ENCODE data around the gene GGTA1. TPM values are rescaled to one million over a fixed set of nuclear protein-coding genes. Genes with fewer than 3 reads are reported as not detected.
"Not testable (repeated sequence)": the region's sequence is repeated elsewhere in the genome, so short reads cannot be mapped to it uniquely, and the experiment has no call there.

The GGTA1 gene
- polyA plus RNA-seq, 1 experiment = not detected

- CTCF ChIA-PET = interaction anchor here (1.0 to 1.8 kb wide), 3 partner anchors 9 to 22 kb away, joined by 4 to 7 read pairs (median 5); no protein-coding TSS in a partner anchor
- no peak for DNase-seq (ENCODE audit: low read depth)
Measured at GRCh38 chr9:121463026-121463807, 36.4 kb downstream of the GGTA1 start.

GRCh38 chr9:121459513-121459912, 40.1 kb downstream of the GGTA1 start:
- POLR2A ChIA-PET = no interaction called here
- TF ChIP-seq CTCF (IDR thresholded peaks at IDR 0.05; ENCODE audit: insufficient read depth, low read depth, low read length) = no peak
- H3K27me3 ChIP-seq (ENCODE audit: control insufficient read depth, insufficient read depth, low read length) = peaks cover 12% of the 10 kb centered on the region
- H3K36me3 ChIP-seq (ENCODE audit: control insufficient read depth, insufficient read depth, low read length) = no peaks in the 10 kb centered on the region
- CTCF ChIA-PET = interaction anchor here (1.1 to 1.2 kb wide), 2 partner anchors 9 to 14 kb away, joined by 3 to 5 read pairs; no protein-coding TSS in a partner anchor
- H3K4me3 ChIP-seq (ENCODE audit: low read depth, low read length) = no peak overlapping the region
- DNase-seq (ENCODE audit: low read depth) = no peak

More at GRCh38 chr9:121463026-121463807, 36.4 kb downstream of the GGTA1 start:
- Histone ChIP-seq H3K36me3 (ENCODE audit: control insufficient read depth, insufficient read depth, low read length) (no peaks in the 10 kb centered on the region), H3K27me3 (ENCODE audit: control insufficient read depth, insufficient read depth, low read length) (peaks cover 6% of the 10 kb centered on the region), H3K4me3 (ENCODE audit: low read depth, low read length) (no peak overlapping the region)
- peak; percentile 60 for TF ChIP-seq CTCF (IDR thresholded peaks at IDR 0.05; ENCODE audit: insufficient read depth, low read depth, low read length)
- POLR2A ChIA-PET = no interaction called here

GRCh38 chr9:121458449-121458848, 41.2 kb downstream of the GGTA1 start:
- peaks cover 21% of the 10 kb centered on the region for H3K27me3 ChIP-seq (ENCODE audit: control insufficient read depth, insufficient read depth, low read length)
- H3K36me3 ChIP-seq (ENCODE audit: control insufficient read depth, insufficient read depth, low read length); POLR2A ChIA-PET; DNase-seq (ENCODE audit: low read depth); H3K4me3 ChIP-seq (ENCODE audit: low read depth, low read length): not testable (repeated sequence)
- CTCF ChIA-PET = interaction anchor here (1.2 to 1.5 kb wide), 2 partner anchors 10 to 15 kb away, joined by 3 read pairs; no protein-coding TSS in a partner anchor

- DNase-seq (ENCODE audit: low read depth) = no peak
- no peak for TF ChIP-seq CTCF (IDR thresholded peaks at IDR 0.05; ENCODE audit: insufficient read depth, low read depth, low read length)
- POLR2A ChIA-PET = no interaction called here
- no peak overlapping the region for H3K4me3 ChIP-seq (ENCODE audit: low read depth, low read length)
- H3K27me3 ChIP-seq (ENCODE audit: control insufficient read depth, insufficient read depth, low read length) = peaks cover 19% of the 10 kb centered on the region
- no peaks in the 10 kb centered on the region for H3K36me3 ChIP-seq (ENCODE audit: control insufficient read depth, insufficient read depth, low read length)
- CTCF ChIA-PET = interaction anchor here (0.5 to 0.6 kb wide), 2 partner anchors 17 to 34 kb away, joined by 3 to 4 read pairs; no protein-coding TSS in a partner anchor
Measured at GRCh38 chr9:121455527-121456239, 44.0 kb downstream of the GGTA1 start.

- Histone ChIP-seq H3K4me3 (ENCODE audit: low read depth, low read length) (no peak overlapping the region), H3K27me3 (ENCODE audit: control insufficient read depth, insufficient read depth, low read length) (peaks cover 21% of the 10 kb centered on the region), H3K36me3 (ENCODE audit: control insufficient read depth, insufficient read depth, low read length) (no peaks in the 10 kb centered on the region)
- POLR2A ChIA-PET = no interaction called here
- CTCF ChIA-PET = interaction anchor here (0.5 to 1.4 kb wide), 4 partner anchors 8 to 44 kb away, joined by 3 to 5 read pairs (median 4); no protein-coding TSS in a partner anchor
- DNase-seq (ENCODE audit: low read depth) = no peak
- no peak for TF ChIP-seq CTCF (IDR thresholded peaks at IDR 0.05; ENCODE audit: insufficient read depth, low read depth, low read length)
Measured at GRCh38 chr9:121454972-121455371, 44.7 kb downstream of the GGTA1 start.

Data from BJ (cell line).